ENCODE measurements around the gene TGFBR2. TPM values are rescaled to one million over a fixed set of nuclear protein-coding genes. Genes with fewer than 3 reads are reported as not detected.

TGFBR2 gene
- total and polyA plus RNA-seq, 2 experiments from 2014 or later = 42.2 to 52.8 TPM

GRCh38 chr3:30614943-30615342 lies 8.5 kb downstream of the TGFBR2 start:
- Histone ChIP-seq H3K27me3 (no peaks in the 10 kb centered on the region), H2AFZ (no peak overlapping the region), H3K27ac (no peak overlapping the region), H3K4me3 (no peak overlapping the region), H4K20me1 (ENCODE audit: insufficient read depth, poor library complexity, severe bottlenecking) (peaks cover 47% of the 10 kb centered on the region), H3K79me2 (peaks cover 99% of the 10 kb centered on the region), H3K9me3 (ENCODE audit: low read depth) (no peaks in the 10 kb centered on the region), H3K4me2 (no peak overlapping the region), H3K4me1 (ENCODE audit: insufficient read depth) (peaks cover 17% of the 10 kb centered on the region), H3K9me2 (replicated peaks; ENCODE audit: insufficient read depth) (no peaks in the 10 kb centered on the region), H3K36me3 (replicated peaks; ENCODE audit: insufficient read depth, low read depth) (no peaks in the 10 kb centered on the region)
- WGBS (ENCODE audit: low lambda C conversion rate, missing lambda C conversion rate) = 100% methylated on average over 1 of the region's 1 CpG
- DNase-seq (ENCODE audit: low spot score) = no peak
- TF ChIP-seq EZH2phosphoT487 (IDR thresholded peaks at IDR 0.05; ENCODE audit: low read depth, severe bottlenecking, unreplicated experiment) (no peak), EZH2 (IDR thresholded peaks at IDR 0.05; ENCODE audit: borderline replicate concordance) (no peak), CTCF (IDR thresholded peaks at IDR 0.05; ENCODE audit: poor library complexity) (no peak)

DNA sequence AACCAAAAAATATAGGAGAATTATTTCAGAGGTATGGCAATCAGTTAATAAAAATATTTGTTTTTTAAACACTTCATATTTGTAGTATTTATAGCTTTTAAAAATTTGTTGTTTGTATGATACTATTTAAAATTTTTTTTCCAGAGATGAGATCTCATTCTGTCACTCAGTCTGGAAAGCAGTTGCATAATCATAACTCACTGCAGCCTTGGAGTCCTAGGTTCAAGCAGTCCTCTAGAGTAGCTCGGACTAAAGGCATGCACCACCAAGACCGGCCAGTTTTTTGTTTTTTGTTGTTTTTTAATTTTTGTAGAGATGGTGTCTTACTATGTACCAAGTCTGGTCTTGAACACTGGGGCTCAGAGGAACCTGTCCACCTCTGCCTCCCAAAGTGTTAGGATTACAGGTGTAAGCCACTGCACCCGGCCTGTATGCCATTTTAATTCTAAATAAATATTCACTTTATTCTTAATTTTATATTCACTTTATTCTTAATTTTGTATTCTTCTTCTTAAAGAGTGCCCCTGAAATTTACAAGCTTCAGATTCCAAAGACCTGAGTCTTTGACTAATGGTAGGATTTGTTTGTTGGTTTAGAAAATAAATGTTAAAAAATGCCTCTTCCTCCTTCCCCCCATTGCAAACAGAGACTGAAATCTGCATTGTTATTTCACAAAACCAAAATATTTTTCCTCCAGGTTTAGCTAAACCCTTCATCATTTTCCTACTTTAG lies 9.4 kb downstream of the TGFBR2 start:
- no peak overlapping the region for H3K27ac ChIP-seq
- H3K4me3 ChIP-seq = no peak overlapping the region

GRCh38 chr3:30616347-30617027 lies 10.1 kb downstream of the TGFBR2 start:
- Histone ChIP-seq H3K9me2 (replicated peaks; ENCODE audit: insufficient read depth) (no peaks in the 10 kb centered on the region), H3K4me3 (no peak overlapping the region), H3K4me1 (ENCODE audit: insufficient read depth) (peaks cover 17% of the 10 kb centered on the region), H3K79me2 (peaks cover 99% of the 10 kb centered on the region), H3K27ac (no peak overlapping the region), H3K4me2 (no peak overlapping the region), H3K9me3 (ENCODE audit: low read depth) (no peaks in the 10 kb centered on the region), H2AFZ (no peak overlapping the region), H3K36me3 (replicated peaks; ENCODE audit: insufficient read depth, low read depth) (no peaks in the 10 kb centered on the region), H3K27me3 (no peaks in the 10 kb centered on the region), H4K20me1 (ENCODE audit: insufficient read depth, poor library complexity, severe bottlenecking) (peaks cover 34% of the 10 kb centered on the region)
- WGBS (ENCODE audit: low lambda C conversion rate, missing lambda C conversion rate) = 92% methylated on average over 1 of the region's 1 CpG
- TF ChIP-seq EZH2 (IDR thresholded peaks at IDR 0.05; ENCODE audit: borderline replicate concordance) (no peak), EZH2phosphoT487 (IDR thresholded peaks at IDR 0.05; ENCODE audit: low read depth, severe bottlenecking, unreplicated experiment) (no peak)
- no peak for DNase-seq (ENCODE audit: low spot score)

More for the DNA sequence above, 9.4 kb downstream of the TGFBR2 start:
- peaks cover 99% of the 10 kb centered on the region for H3K79me2 ChIP-seq
- no peak overlapping the region for H3K4me2 ChIP-seq
- peaks cover 17% of the 10 kb centered on the region for H3K4me1 ChIP-seq (ENCODE audit: insufficient read depth)
- TF ChIP-seq CTCF (IDR thresholded peaks at IDR 0.05; ENCODE audit: poor library complexity) = no peak
- no peak for TF ChIP-seq EZH2phosphoT487 (IDR thresholded peaks at IDR 0.05; ENCODE audit: low read depth, severe bottlenecking, unreplicated experiment)
- no peak for TF ChIP-seq EZH2 (IDR thresholded peaks at IDR 0.05; ENCODE audit: borderline replicate concordance)
- H3K36me3 ChIP-seq (replicated peaks; ENCODE audit: insufficient read depth, low read depth) = no peaks in the 10 kb centered on the region
- H3K9me2 ChIP-seq (replicated peaks; ENCODE audit: insufficient read depth) = no peaks in the 10 kb centered on the region
- H4K20me1 ChIP-seq (ENCODE audit: insufficient read depth, poor library complexity, severe bottlenecking) = peaks cover 39% of the 10 kb centered on the region
- H2AFZ ChIP-seq = no peak overlapping the region
- whole genome bisulfite sequencing (ENCODE audit: low lambda C conversion rate, missing lambda C conversion rate) = 89% methylated on average over 3 of the region's 3 CpGs
- H3K9me3 ChIP-seq (ENCODE audit: low read depth) = no peaks in the 10 kb centered on the region
- no peak for DNase-seq (ENCODE audit: low spot score)
- no peaks in the 10 kb centered on the region for H3K27me3 ChIP-seq

DNA sequence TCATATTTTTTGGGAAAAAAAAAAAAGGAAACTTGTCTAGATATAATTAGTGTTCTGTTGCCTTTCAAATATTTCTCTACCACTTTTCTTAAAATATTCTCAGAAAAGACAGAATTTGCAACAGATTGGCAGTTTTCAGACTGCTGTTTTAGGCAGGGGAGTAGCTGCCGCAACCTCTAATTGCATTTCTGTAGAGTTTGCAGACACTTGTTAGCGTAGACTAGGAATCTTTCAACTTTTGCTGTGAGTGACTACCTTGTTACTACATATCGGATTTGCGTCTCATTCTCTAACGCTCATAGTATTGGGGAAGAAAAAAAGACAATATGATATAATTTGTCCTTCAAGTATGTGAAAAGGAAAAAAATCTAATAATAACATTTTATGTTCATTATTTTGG lies 10.7 kb downstream of the TGFBR2 start:
- DNase-seq (ENCODE audit: low spot score) = no peak
- Histone ChIP-seq H2AFZ (no peak overlapping the region), H3K4me1 (ENCODE audit: insufficient read depth) (peaks cover 13% of the 10 kb centered on the region), H3K36me3 (replicated peaks; ENCODE audit: insufficient read depth, low read depth) (no peaks in the 10 kb centered on the region), H4K20me1 (ENCODE audit: insufficient read depth, poor library complexity, severe bottlenecking) (peaks cover 32% of the 10 kb centered on the region), H3K27ac (no peak overlapping the region), H3K79me2 (peaks cover 99% of the 10 kb centered on the region), H3K27me3 (no peaks in the 10 kb centered on the region), H3K9me3 (ENCODE audit: low read depth) (no peaks in the 10 kb centered on the region), H3K9me2 (replicated peaks; ENCODE audit: insufficient read depth) (no peaks in the 10 kb centered on the region), H3K4me2 (no peak overlapping the region), H3K4me3 (no peak overlapping the region)
- WGBS (ENCODE audit: low lambda C conversion rate, missing lambda C conversion rate) = 96% methylated on average over 5 of the region's 5 CpGs
- TF ChIP-seq EZH2phosphoT487 (IDR thresholded peaks at IDR 0.05; ENCODE audit: low read depth, severe bottlenecking, unreplicated experiment) (no peak), EZH2 (IDR thresholded peaks at IDR 0.05; ENCODE audit: borderline replicate concordance) (no peak), CTCF (IDR thresholded peaks at IDR 0.05; ENCODE audit: poor library complexity) (no peak)
